Panc1 (cell line): Measurements from ENCODE around the gene SLC22A7. TPM values are rescaled to one million over a fixed set of nuclear protein-coding genes. Genes with fewer than 3 reads are reported as not detected.

Source experiments
- ATAC-seq: fragments of 200-7000 bp; cut with Tn5 transposase; 2 replicates; pipeline ENCODE4 v1.9.1; 2020; ENCODE audit warnings: mild to moderate bottlenecking, moderate library complexity
- BruUV-seq: library from RNA; stranded (reverse); fragments of 400-500 nt; replicated peaks from 2 replicates; lab custom pipeline; 2021; lab: Mats Ljungman, UMichigan
- CTCF ChIA-PET: fragments of 300-600 bp; sonication (Branson Sonifier 250); formaldehyde crosslinking; loops from one replicate; lab custom pipeline; 2022; ENCODE audit warnings: antibody characterized with exemption; lab: Charles Lee
- POLR2A ChIA-PET: fragments of 300-600 bp; sonication (Branson Sonifier 250); formaldehyde crosslinking; loops from one replicate; lab custom pipeline; 2022; ENCODE audit warnings: antibody characterized with exemption; lab: Charles Lee
- DNase-seq: peaks from one replicate; pipeline ENCODE4 v3.0.0-alpha.2; 2010; ENCODE audit warnings: low read depth, low spot score
- H3K27ac ChIP-seq: 2 replicates; pipeline ENCODE4 v1.5.1; 2011; ENCODE audit warnings: mild to moderate bottlenecking, low read length, inconsistent platforms
- H3K27me3 ChIP-seq: fragments of 200-500 bp; sonication (Bioruptor generic); 2 replicates; pipeline ENCODE4 v1.6.0; 2014; ENCODE audit warnings: low read length, inconsistent platforms; ENCODE audit not compliant: control insufficient read depth, insufficient read depth
- H3K36me3 ChIP-seq: fragments of 200-500 bp; sonication (Bioruptor generic); 2 replicates; pipeline ENCODE4 v1.5.1; 2014; ENCODE audit warnings: inconsistent platforms, mild to moderate bottlenecking, low read length, moderate library complexity; ENCODE audit not compliant: control insufficient read depth, insufficient read depth
- H3K4me1 ChIP-seq: 2 replicates; pipeline ENCODE4 v1.5.1; 2011; ENCODE audit warnings: inconsistent platforms, mild to moderate bottlenecking, low read length, moderate library complexity; ENCODE audit not compliant: control insufficient read depth, insufficient read depth
- H3K4me3 ChIP-seq, 2 experiments: 2 replicates each; pipeline ENCODE4 v1.5.1; 2011 to 2012; ENCODE audit warnings: low read depth in 2 of 2, low read length in 2 of 2, mild to moderate bottlenecking in 2 of 2, inconsistent platforms in 1 of 2, moderate library complexity in 1 of 2
- H3K9me3 ChIP-seq: fragments of 200-500 bp; sonication (Bioruptor generic); 2 replicates; pipeline ENCODE4 v1.5.1; 2014; ENCODE audit warnings: low read depth, mild to moderate bottlenecking, inconsistent platforms, low read length, moderate library complexity; ENCODE audit not compliant: control insufficient read depth, insufficient read depth
- POLR2AphosphoS5 ChIP-seq: IDR thresholded peaks from 2 replicates; pipeline ENCODE4 v1.6.1; 2012; ENCODE audit warnings: mild to moderate bottlenecking, low read depth, low read length, moderate library complexity
- REST ChIP-seq, 2 experiments: IDR thresholded peaks; 2 replicates each; pipeline ENCODE4 v1.6.1; 2011 to 2012; ENCODE audit warnings: low read depth in 2 of 2, control low read depth in 1 of 2, low read length in 1 of 2, mild to moderate bottlenecking in 1 of 2, moderate library complexity in 1 of 2; ENCODE audit not compliant: insufficient read depth in 1 of 2
- SIN3A ChIP-seq: IDR thresholded peaks from 2 replicates; pipeline ENCODE4 v1.6.1; 2012; ENCODE audit warnings: low read depth, mild to moderate bottlenecking, low read length, moderate library complexity, borderline replicate concordance; ENCODE audit not compliant: insufficient read depth
- TCF7L2 ChIP-seq: IDR thresholded peaks from 2 replicates; pipeline ENCODE4 v1.6.1; 2011; ENCODE audit warnings: mild to moderate bottlenecking, low read depth, low read length, inconsistent platforms
- in situ Hi-C: cut with HindIII; loops from 2 replicates; pipeline ENCODE4 v1.10.0; 2016; ENCODE audit warnings: low sequenced_read_pairs, low pct_unique_long_range_greater_than_20kb
- intact Hi-C: fragments of 100-400 bp; cut with micrococcal nuclease; formaldehyde crosslinking; loops from one replicate; pipeline ENCODE4 v1.10.0; 2022; ENCODE audit not compliant: unreplicated experiment
- total RNA-seq: library from RNA; stranded (reverse); gene quantifications from one replicate; pipeline ENCODE4 v1.2.1, GENCODE V29; 2021; ENCODE audit not compliant: unreplicated experiment
- TF ChIP-seq, protein P1 (sequence below): fragments of 450-650 bp; IDR thresholded peaks from 2 replicates; pipeline ENCODE4 v1.5.1; 2017; ENCODE audit warnings: mild to moderate bottlenecking

The SLC22A7 gene
- total RNA-seq, 1 experiment from 2014 or later = not detected

DNA sequence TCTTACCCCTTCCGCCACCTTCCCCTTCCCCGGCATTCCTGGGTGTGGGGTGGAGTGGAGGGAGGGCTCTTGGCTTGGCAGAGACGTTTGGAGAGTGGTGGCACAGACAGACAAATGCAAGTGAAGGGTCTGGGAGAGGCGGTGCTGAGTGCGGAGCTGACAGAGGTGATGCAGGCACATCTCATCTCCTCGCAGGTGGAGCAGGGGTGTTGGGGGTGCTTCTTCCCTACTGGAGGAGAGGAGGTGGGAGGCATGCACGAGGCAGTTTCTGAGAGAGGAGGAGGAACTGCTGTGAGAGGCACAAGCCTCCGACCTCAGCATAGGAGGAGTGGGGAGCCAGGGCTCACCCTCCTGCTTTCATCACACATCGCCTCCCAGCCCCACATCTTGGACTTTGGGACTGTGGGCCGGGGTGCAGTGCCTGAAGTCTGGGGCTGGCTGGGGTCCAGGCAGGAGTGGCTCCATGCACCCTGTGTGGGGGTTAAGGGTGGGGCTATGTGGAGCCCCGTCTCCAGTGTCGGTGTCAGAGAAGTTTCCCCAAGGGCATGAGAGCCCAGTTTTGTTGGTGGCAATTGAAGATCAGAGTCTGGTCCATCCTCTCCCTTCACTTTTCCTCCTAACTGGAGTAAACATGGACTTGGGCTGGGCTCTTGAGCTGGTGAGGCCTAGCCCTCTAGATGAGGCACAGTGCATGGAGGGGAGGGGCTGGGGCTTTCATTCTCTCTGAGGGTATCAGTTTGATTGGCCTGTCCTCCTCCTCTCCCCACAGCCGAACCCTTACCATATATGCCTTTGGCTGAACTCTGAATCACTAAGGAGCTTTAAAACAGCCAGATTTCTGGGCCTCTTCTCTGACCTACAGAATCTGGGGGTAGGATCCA, 20.2 kb upstream of the SLC22A7 start:
- Histone ChIP-seq H3K4me3 (no peak overlapping the region), H3K9me3 (no peaks in the 10 kb centered on the region), H3K36me3 (no peaks in the 10 kb centered on the region), H3K27me3 (0 out of 2 replicates have a peak, but pooled peaks cover 2% of the 10 kb centered on the region), H3K27ac (no peak overlapping the region), H3K4me1 (no peaks in the 10 kb centered on the region)
- in situ Hi-C loops (no loop called here), intact Hi-C loops (no loop called here)
- DNase-seq (no peak), ATAC-seq (no peak)
- ChIA-PET POLR2A (interaction anchor here (0.6 to 0.9 kb wide), 2 partner anchors 19 to 94 kb away, joined by 3 read pairs; no protein-coding TSS in a partner anchor), CTCF (no interaction called here)
- TF ChIP-seq REST (IDR thresholded peaks at IDR 0.05; ENCODE audit: insufficient read depth in 1 of 2, low read depth in 2 of 2, low read length in 1 of 2) (no peak), SIN3A (no peak), POLR2AphosphoS5 (no peak), TCF7L2 (no peak)
- TF ChIP-seq, protein P1, sequence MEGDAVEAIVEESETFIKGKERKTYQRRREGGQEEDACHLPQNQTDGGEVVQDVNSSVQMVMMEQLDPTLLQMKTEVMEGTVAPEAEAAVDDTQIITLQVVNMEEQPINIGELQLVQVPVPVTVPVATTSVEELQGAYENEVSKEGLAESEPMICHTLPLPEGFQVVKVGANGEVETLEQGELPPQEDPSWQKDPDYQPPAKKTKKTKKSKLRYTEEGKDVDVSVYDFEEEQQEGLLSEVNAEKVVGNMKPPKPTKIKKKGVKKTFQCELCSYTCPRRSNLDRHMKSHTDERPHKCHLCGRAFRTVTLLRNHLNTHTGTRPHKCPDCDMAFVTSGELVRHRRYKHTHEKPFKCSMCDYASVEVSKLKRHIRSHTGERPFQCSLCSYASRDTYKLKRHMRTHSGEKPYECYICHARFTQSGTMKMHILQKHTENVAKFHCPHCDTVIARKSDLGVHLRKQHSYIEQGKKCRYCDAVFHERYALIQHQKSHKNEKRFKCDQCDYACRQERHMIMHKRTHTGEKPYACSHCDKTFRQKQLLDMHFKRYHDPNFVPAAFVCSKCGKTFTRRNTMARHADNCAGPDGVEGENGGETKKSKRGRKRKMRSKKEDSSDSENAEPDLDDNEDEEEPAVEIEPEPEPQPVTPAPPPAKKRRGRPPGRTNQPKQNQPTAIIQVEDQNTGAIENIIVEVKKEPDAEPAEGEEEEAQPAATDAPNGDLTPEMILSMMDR = no peak
- BruUV-seq = no TSS peak

GRCh38 chr6:43278524-43279078, 19.5 kb upstream of the SLC22A7 start:
- in situ Hi-C loops (no loop called here), intact Hi-C loops (no loop called here)
- DNase-seq = no peak
- no peaks in the 10 kb centered on the region for H3K36me3 ChIP-seq
- BruUV-seq = no TSS peak
- H3K4me3 ChIP-seq = no peak overlapping the region
- H3K9me3 ChIP-seq = no peaks in the 10 kb centered on the region
- no peaks in the 10 kb centered on the region for H3K4me1 ChIP-seq
- POLR2A ChIA-PET = interaction anchor here (0.6 to 0.9 kb wide), 2 partner anchors 18 to 95 kb away, joined by 3 read pairs; no protein-coding TSS in a partner anchor
- no peak overlapping the region for H3K27ac ChIP-seq
- CTCF ChIA-PET = no interaction called here
- no peak for ATAC-seq
- 0 out of 2 replicates have a peak, but pooled peaks cover 2% of the 10 kb centered on the region for H3K27me3 ChIP-seq
- TF ChIP-seq, protein P1 = no peak
- no peak for TF ChIP-seq TCF7L2
- TF ChIP-seq SIN3A = no peak
- TF ChIP-seq POLR2AphosphoS5 = no peak
- TF ChIP-seq REST (IDR thresholded peaks at IDR 0.05; ENCODE audit: insufficient read depth in 1 of 2, low read depth in 2 of 2, low read length in 1 of 2) = no peak
